Right lobe of liver (tissue), 4 donors: ENCODE results near the gene COQ8B.

ENCODE experiments used
- POLR2A ChIP-seq: fragments of 450-650 bp; IDR thresholded peaks from one replicate; pipeline ENCODE4 v1.6.1; 2017; ENCODE audit warnings: antibody characterized with exemption, mild to moderate bottlenecking
- TF ChIP-seq, protein P1 (sequence below), 4 donors: fragments of 200-600 bp in 3 of 4; fragments of 450-650 bp in 1 of 4; IDR thresholded peaks; one replicate each; pipeline versions ENCODE4 v1.5.1 to v1.8.0; 2016 to 2022; ENCODE audit warnings: antibody characterized with exemption in 4 of 4, mild to moderate bottlenecking in 2 of 4
- donor health status: DM: no; HTN: no; CAD: no.
- donor health status: DM: no; HTN: no; CAD: no.
- donor health status: DM: no; HTN: yes; CAD: no.

GRCh38 chr19:40754611-40755247 is 38.0 kb upstream of the COQ8B start:
- TF ChIP-seq POLR2A, result peak; percentile 18
- TF ChIP-seq, protein P1, sequence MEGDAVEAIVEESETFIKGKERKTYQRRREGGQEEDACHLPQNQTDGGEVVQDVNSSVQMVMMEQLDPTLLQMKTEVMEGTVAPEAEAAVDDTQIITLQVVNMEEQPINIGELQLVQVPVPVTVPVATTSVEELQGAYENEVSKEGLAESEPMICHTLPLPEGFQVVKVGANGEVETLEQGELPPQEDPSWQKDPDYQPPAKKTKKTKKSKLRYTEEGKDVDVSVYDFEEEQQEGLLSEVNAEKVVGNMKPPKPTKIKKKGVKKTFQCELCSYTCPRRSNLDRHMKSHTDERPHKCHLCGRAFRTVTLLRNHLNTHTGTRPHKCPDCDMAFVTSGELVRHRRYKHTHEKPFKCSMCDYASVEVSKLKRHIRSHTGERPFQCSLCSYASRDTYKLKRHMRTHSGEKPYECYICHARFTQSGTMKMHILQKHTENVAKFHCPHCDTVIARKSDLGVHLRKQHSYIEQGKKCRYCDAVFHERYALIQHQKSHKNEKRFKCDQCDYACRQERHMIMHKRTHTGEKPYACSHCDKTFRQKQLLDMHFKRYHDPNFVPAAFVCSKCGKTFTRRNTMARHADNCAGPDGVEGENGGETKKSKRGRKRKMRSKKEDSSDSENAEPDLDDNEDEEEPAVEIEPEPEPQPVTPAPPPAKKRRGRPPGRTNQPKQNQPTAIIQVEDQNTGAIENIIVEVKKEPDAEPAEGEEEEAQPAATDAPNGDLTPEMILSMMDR (IDR thresholded peaks at IDR 0.05), result no peak
